ENCODE measurements around the gene ALX4. TPM values are rescaled to one million over a fixed set of nuclear protein-coding genes. Genes with fewer than 3 reads are reported as not detected.

Gene ALX4
- total and polyA plus RNA-seq, 2 experiments from 2014 or later = not detected

DNA sequence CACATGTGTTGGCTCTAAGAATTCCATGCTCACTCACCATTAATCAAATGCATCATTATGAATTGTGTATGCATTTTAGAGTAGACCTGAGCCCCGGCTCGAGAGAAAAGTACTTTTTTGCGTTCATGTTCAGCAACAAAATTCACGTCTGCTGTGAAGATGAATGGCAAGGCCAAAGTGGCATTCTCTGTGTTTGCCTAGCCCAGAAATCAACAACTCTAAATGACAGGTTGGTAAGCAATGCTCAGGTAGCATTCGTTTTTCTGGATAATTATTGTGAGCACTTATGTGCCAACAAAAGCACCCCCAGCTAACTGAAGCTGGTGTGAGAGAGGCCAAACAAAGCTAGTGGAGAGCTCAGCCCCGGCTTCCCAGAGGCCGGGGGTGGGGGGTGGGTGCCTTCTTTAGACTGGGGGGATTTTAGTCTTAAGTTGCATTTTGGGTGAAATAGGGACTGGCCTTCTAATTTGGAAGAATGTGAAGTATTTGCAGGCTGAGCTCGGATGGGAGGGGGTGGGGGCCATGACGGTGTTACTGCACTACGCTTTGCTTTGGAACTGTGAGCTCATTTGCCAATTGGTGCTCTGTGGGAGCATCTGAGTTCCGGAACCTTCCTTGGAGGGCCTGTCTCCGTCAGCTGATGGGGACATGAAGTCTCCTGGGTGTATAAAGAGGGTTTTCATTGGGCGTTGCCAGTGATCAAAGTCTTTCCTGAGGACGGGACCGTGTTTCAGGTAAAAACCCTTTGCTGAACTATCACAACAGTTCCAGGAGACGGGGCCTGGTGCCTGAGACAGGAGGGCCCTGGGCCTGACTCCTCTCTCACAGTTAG, 29.0 kb upstream of the ALX4 start (continued):
- TF ChIP-seq ZNF462 (CRISPR knock-in tag; IDR thresholded peaks at IDR 0.05) (no peak), NANOG (IDR thresholded peaks at IDR 0.05; ENCODE audit: borderline replicate concordance) (no peak)
- TF ChIP-seq, protein P1, sequence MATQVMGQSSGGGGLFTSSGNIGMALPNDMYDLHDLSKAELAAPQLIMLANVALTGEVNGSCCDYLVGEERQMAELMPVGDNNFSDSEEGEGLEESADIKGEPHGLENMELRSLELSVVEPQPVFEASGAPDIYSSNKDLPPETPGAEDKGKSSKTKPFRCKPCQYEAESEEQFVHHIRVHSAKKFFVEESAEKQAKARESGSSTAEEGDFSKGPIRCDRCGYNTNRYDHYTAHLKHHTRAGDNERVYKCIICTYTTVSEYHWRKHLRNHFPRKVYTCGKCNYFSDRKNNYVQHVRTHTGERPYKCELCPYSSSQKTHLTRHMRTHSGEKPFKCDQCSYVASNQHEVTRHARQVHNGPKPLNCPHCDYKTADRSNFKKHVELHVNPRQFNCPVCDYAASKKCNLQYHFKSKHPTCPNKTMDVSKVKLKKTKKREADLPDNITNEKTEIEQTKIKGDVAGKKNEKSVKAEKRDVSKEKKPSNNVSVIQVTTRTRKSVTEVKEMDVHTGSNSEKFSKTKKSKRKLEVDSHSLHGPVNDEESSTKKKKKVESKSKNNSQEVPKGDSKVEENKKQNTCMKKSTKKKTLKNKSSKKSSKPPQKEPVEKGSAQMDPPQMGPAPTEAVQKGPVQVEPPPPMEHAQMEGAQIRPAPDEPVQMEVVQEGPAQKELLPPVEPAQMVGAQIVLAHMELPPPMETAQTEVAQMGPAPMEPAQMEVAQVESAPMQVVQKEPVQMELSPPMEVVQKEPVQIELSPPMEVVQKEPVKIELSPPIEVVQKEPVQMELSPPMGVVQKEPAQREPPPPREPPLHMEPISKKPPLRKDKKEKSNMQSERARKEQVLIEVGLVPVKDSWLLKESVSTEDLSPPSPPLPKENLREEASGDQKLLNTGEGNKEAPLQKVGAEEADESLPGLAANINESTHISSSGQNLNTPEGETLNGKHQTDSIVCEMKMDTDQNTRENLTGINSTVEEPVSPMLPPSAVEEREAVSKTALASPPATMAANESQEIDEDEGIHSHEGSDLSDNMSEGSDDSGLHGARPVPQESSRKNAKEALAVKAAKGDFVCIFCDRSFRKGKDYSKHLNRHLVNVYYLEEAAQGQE (IDR thresholded peaks at IDR 0.05; ENCODE audit: unreplicated experiment) = no peak

DNA sequence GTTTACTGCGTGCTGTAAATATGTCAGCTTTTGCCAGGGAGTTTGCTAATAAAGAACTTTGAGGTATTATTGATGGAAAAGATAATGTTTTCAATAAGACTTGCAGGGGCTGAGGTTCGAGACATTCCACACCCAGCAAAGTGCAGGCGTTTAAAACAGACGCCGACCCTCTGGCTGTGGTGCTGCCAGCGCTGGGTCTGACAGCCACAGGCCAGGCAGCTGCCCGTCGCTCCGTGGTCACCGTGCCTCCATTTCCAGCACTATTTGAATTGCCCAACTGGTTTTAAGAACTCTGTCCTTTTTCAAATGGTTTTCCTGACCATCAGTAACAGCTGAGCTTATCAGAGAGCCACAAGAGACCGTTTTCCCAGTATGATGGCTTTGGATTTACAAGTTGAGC, 28.1 kb upstream of the ALX4 start:
- ATAC-seq = no peak
- Histone ChIP-seq H3K27ac (ENCODE audit: low read depth) (no peak overlapping the region), H4K20me1 (replicated peaks; ENCODE audit: insufficient read depth) (no peaks in the 10 kb centered on the region; the same call in none of the 2 replicates), H3K36me3 (ENCODE audit: insufficient read depth) (no peaks in the 10 kb centered on the region), H3K4me3 (no peak overlapping the region), H3F3A (replicated peaks; ENCODE audit: low read depth) (no peaks in the 10 kb centered on the region), H2AFZ (no peak overlapping the region), H3K4me1 (ENCODE audit: insufficient read depth) (peaks cover 30% of the 10 kb centered on the region), H3K79me2 (replicated peaks; ENCODE audit: insufficient read depth) (no peaks in the 10 kb centered on the region), H3K9me2 (ENCODE audit: insufficient read depth) (no peaks in the 10 kb centered on the region), H3K27me3 (ENCODE audit: insufficient read depth) (peaks cover 56% of the 10 kb centered on the region), H3K4me2 (no peak overlapping the region)
- peaks cover 63% of the 10 kb centered on the region for H3K27me3 Mint-ChIP-seq (ENCODE audit: insufficient read depth, low read depth, poor library complexity)
- H3K4me3 Mint-ChIP-seq = no peak overlapping the region
- peaks cover 35% of the 10 kb centered on the region for H3K4me1 Mint-ChIP-seq
- no peak overlapping the region for H3K27ac Mint-ChIP-seq
- no peak for DNase-seq (ENCODE audit: low spot score)
- no peaks in the 10 kb centered on the region for H3K36me3 Mint-ChIP-seq (ENCODE audit: low read depth)
- H3K9me3 Mint-ChIP-seq = no peaks in the 10 kb centered on the region
- no peak for TF ChIP-seq CREB1 (CRISPR knock-in tag; IDR thresholded peaks at IDR 0.05; ENCODE audit: low read depth)
- TF ChIP-seq ZNF331 (CRISPR knock-in tag; IDR thresholded peaks at IDR 0.05; ENCODE audit: low read depth) = no peak
- TF ChIP-seq EZH2phosphoT487 (IDR thresholded peaks at IDR 0.05; ENCODE audit: unreplicated experiment) = no peak
- no peak for TF ChIP-seq NANOG (IDR thresholded peaks at IDR 0.05; ENCODE audit: borderline replicate concordance)
- TF ChIP-seq, protein P1 (IDR thresholded peaks at IDR 0.05; ENCODE audit: unreplicated experiment) = no peak
- no peak for TF ChIP-seq STAT1 (IDR thresholded peaks at IDR 0.05; ENCODE audit: unreplicated experiment)
- no peak for TF ChIP-seq JUNB (IDR thresholded peaks at IDR 0.05; ENCODE audit: unreplicated experiment)
- TF ChIP-seq, protein P2, sequence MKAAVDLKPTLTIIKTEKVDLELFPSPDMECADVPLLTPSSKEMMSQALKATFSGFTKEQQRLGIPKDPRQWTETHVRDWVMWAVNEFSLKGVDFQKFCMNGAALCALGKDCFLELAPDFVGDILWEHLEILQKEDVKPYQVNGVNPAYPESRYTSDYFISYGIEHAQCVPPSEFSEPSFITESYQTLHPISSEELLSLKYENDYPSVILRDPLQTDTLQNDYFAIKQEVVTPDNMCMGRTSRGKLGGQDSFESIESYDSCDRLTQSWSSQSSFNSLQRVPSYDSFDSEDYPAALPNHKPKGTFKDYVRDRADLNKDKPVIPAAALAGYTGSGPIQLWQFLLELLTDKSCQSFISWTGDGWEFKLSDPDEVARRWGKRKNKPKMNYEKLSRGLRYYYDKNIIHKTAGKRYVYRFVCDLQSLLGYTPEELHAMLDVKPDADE (IDR thresholded peaks at IDR 0.05) = no peak

All from GM23338 (cell line).